GM12865 (cell line): ENCODE data around the gene INSIG2.

ENCODE experiments used
- DNase-seq: peaks from one replicate; pipeline ENCODE4 v3.0.0; 2010; ENCODE audit warnings: low read depth
- H3K4me3 ChIP-seq: 2 replicates; pipeline ENCODE4 v1.5.1; 2011; ENCODE audit warnings: mild to moderate bottlenecking, low read depth, low read length, control low read depth
- CTCF ChIP-seq: IDR thresholded peaks from 2 replicates; pipeline ENCODE4 v1.5.1; 2011; ENCODE audit warnings: low read length, control low read depth, low read depth, inconsistent platforms; ENCODE audit not compliant: insufficient read depth; ENCODE audit errors: missing control alignments

The INSIG2 gene

DNA sequence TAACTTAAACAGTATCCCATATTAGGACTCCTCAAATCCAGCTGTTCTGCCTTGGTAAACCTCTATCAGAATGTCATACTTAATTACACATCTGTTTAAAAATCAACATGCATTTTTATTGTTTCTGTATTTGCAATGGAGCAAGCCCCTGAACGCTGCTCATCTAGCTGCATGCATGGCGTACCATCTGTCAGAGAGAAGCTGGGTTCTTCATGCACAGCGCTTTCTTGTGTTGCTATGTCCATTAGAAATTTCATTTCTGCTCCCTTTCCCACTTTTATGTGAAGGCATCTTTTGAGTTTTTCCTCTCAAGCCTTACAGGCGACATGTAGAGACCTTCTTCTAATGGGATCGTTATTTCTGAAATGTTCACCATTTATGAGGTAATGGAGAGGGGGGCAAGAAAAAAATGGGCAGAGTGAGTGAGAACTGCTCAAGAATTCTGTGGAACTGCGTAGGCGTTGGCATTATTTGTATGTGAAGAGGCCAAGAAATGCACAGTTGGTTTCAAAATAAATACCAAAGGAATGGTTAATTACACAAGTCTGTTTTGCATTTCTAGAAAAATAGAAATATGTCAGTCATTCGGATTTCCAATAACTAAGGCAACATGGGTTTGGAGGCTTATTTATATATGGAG, 31.6 kb downstream of the INSIG2 start:
- H3K4me3 ChIP-seq, result no peak overlapping the region
- TF ChIP-seq CTCF, result no peak
- DNase-seq, result no peak

DNA sequence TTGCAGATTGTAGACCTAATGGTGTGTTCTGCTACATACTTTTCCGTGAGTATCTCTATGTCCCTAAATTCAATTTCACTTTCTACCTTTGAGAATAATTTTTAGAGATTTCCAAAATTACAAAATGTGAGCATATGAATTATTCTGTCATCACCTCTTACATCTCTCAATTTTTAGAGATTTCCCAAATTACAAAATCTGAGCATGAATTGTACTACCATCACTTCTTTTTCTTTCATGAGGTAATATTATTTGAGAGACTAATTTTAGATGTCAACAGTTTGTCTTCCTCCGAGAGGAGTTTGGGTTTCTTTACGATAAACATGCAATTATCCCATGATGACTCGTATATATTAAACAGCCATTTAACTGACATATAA, 32.1 kb downstream of the INSIG2 start:
- DNase-seq, result no peak

GRCh38 chr2:118121101-118121500, 32.8 kb downstream of the INSIG2 start:
- DNase-seq, result no peak
- H3K4me3 ChIP-seq, result no peak overlapping the region

More for the DNA sequence above, 32.1 kb downstream of the INSIG2 start:
- TF ChIP-seq CTCF, result no peak
- H3K4me3 ChIP-seq, result no peak overlapping the region

GRCh38 chr2:118121986-118122524, 33.8 kb downstream of the INSIG2 start:
- no peak for TF ChIP-seq CTCF
- no peak overlapping the region for H3K4me3 ChIP-seq
- DNase-seq, result no peak

More at GRCh38 chr2:118121101-118121500, 32.8 kb downstream of the INSIG2 start:
- no peak for TF ChIP-seq CTCF

DNA sequence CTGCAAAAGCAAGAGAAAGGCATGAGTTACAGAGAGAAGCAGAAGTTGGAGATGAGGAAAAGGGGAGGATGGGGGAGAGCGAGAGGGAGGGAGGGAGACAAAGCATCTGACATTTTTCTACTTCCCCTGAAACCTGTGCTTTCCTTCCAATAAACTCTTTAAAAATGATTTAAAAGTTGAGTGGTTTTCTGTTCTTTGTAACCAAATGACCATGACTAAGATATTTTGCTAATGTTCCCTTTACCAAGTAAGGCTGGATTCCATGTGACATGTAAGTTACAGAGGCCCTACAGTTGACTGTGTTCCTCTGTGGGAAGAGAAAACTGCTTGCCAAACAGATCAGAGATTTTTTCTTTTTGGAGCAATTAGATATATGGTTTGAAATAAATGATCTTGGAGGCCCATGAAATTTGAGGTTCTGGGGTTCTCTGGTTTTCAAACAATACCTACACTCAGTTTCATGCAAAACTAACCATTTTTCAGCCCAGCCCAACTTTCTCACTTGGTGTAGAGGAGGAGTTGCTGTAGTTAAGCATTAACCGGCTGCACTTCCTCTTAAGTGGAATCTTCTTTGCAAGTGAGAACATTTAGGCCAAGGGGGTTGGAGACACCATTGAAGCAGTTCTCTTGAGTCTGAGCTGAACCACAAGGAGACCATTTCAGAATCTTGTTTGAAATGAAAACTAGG, 34.5 kb downstream of the INSIG2 start:
- DNase-seq, result peak; percentile 13
- TF ChIP-seq CTCF, result no peak
- H3K4me3 ChIP-seq, result no peak overlapping the region

GRCh38 chr2:118123561-118124232, 35.4 kb downstream of the INSIG2 start:
- DNase-seq, result no peak
- H3K4me3 ChIP-seq, result no peak overlapping the region
- TF ChIP-seq CTCF, result no peak
